ENCODE measurements around the gene DGKI. TPM values are rescaled to one million over a fixed set of nuclear protein-coding genes. Genes with fewer than 3 reads are reported as not detected.

DGKI gene
- total RNA-seq, 2 donors from 2014 or later: 0.04 to 0.64 TPM

- no peak overlapping the region for H3K9ac ChIP-seq (ENCODE audit: extremely low read depth, low read length, poor library complexity, severe bottlenecking)
- Mint-ChIP-seq H3K4me1 (peaks cover 4% of the 10 kb centered on the region), H3K27me3 (ENCODE audit: insufficient read depth) (peaks cover 12% of the 10 kb centered on the region), H3K4me3 (no peak overlapping the region), H3K27ac (no peak overlapping the region), H3K9me3 (no peaks in the 10 kb centered on the region), H3K36me3 (ENCODE audit: low read depth) (no peaks in the 10 kb centered on the region)
- TF ChIP-seq, protein P1, sequence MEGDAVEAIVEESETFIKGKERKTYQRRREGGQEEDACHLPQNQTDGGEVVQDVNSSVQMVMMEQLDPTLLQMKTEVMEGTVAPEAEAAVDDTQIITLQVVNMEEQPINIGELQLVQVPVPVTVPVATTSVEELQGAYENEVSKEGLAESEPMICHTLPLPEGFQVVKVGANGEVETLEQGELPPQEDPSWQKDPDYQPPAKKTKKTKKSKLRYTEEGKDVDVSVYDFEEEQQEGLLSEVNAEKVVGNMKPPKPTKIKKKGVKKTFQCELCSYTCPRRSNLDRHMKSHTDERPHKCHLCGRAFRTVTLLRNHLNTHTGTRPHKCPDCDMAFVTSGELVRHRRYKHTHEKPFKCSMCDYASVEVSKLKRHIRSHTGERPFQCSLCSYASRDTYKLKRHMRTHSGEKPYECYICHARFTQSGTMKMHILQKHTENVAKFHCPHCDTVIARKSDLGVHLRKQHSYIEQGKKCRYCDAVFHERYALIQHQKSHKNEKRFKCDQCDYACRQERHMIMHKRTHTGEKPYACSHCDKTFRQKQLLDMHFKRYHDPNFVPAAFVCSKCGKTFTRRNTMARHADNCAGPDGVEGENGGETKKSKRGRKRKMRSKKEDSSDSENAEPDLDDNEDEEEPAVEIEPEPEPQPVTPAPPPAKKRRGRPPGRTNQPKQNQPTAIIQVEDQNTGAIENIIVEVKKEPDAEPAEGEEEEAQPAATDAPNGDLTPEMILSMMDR (conservative IDR thresholded peaks at IDR 0.05): no peak
- H3K4me3 ChIP-seq (ENCODE audit: low read length): no peak overlapping the region
- 88% methylated on average over 1 of the region's 1 CpG; no CpG with 5 or more reads in 1 of the 2 experiments for WGBS, 2 experiments (ENCODE audit: insufficient coverage in 1 of 2, insufficient read length in 1 of 2)
- DNase-seq: no peak
- H3K27ac ChIP-seq (ENCODE audit: low read depth, low read length): no peak overlapping the region
- H3K27me3 ChIP-seq (ENCODE audit: control insufficient read depth, insufficient read depth, low read length, poor library complexity, severe bottlenecking): no peaks in the 10 kb centered on the region
- no peaks in the 10 kb centered on the region for H3K4me1 ChIP-seq (ENCODE audit: control insufficient read depth, insufficient read depth, low read length)
- no peaks in the 10 kb centered on the region for H3K9me3 ChIP-seq (ENCODE audit: control insufficient read depth, low read length)
- no peaks in the 10 kb centered on the region for H3K36me3 ChIP-seq (ENCODE audit: control insufficient read depth, insufficient read depth, low read length)
Observed at GRCh38 chr7:137390076-137390475, 456.7 kb downstream of the DGKI start.

GRCh38 chr7:137388916-137389315, 457.9 kb downstream of the DGKI start:
- Mint-ChIP-seq H3K27ac (no peak overlapping the region), H3K4me3 (no peak overlapping the region), H3K27me3 (ENCODE audit: insufficient read depth) (peaks cover 12% of the 10 kb centered on the region), H3K4me1 (peaks cover 4% of the 10 kb centered on the region), H3K36me3 (ENCODE audit: low read depth) (no peaks in the 10 kb centered on the region), H3K9me3 (no peaks in the 10 kb centered on the region)
- H3K4me1 ChIP-seq (ENCODE audit: control insufficient read depth, insufficient read depth, low read length): no peaks in the 10 kb centered on the region
- no peaks in the 10 kb centered on the region for H3K9me3 ChIP-seq (ENCODE audit: control insufficient read depth, low read length)
- TF ChIP-seq, protein P1 (conservative IDR thresholded peaks at IDR 0.05): no peak
- WGBS, 2 experiments (ENCODE audit: insufficient coverage in 1 of 2, insufficient read length in 1 of 2): 95% methylated on average over 1 of the region's 1 CpG; no CpG with 5 or more reads in 1 of the 2 experiments
- no peaks in the 10 kb centered on the region for H3K36me3 ChIP-seq (ENCODE audit: control insufficient read depth, insufficient read depth, low read length)
- no peak for DNase-seq
- no peak overlapping the region for H3K9ac ChIP-seq (ENCODE audit: extremely low read depth, low read length, poor library complexity, severe bottlenecking)
- H3K27ac ChIP-seq (ENCODE audit: low read depth, low read length): no peak overlapping the region
- no peak overlapping the region for H3K4me3 ChIP-seq (ENCODE audit: low read length)
- no peaks in the 10 kb centered on the region for H3K27me3 ChIP-seq (ENCODE audit: control insufficient read depth, insufficient read depth, low read length, poor library complexity, severe bottlenecking)

DNA sequence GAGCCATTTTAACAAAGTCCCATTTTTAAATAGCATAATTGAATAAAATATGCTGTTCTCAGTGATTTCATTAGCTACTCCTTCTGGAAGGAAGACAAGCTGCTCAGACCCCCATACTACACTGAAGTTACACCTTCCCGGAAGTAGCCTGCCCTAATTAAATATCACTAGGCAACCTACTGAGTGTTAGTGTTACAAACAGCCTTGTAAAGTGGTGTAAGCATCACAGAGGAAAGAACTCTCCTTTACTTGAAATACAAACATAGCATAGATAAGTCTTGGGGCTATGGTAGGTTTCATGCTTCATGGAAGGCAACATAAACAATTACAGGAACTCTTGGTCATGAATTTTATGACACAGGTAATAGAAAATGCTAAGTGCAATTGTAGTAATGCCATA, 459.8 kb downstream of the DGKI start:
- Histone ChIP-seq H3K4me1 (ENCODE audit: control insufficient read depth, insufficient read depth, low read length) (no peaks in the 10 kb centered on the region), H3K36me3 (ENCODE audit: control insufficient read depth, insufficient read depth, low read length) (no peaks in the 10 kb centered on the region), H3K4me3 (ENCODE audit: low read length) (no peak overlapping the region), H3K9me3 (ENCODE audit: control insufficient read depth, low read length) (no peaks in the 10 kb centered on the region), H3K27me3 (ENCODE audit: control insufficient read depth, insufficient read depth, low read length, poor library complexity, severe bottlenecking) (no peaks in the 10 kb centered on the region), H3K27ac (ENCODE audit: low read depth, low read length) (no peak overlapping the region), H3K9ac (ENCODE audit: extremely low read depth, low read length, poor library complexity, severe bottlenecking) (no peak overlapping the region)
- H3K27ac Mint-ChIP-seq: no peak overlapping the region
- H3K4me1 Mint-ChIP-seq: peaks cover 4% of the 10 kb centered on the region
- no peaks in the 10 kb centered on the region for H3K9me3 Mint-ChIP-seq
- WGBS, 2 experiments (ENCODE audit: insufficient coverage in 1 of 2, insufficient read length in 1 of 2): 25% methylated on average over 1 of the region's 1 CpG; no CpG with 5 or more reads in 1 of the 2 experiments
- TF ChIP-seq, protein P1 (conservative IDR thresholded peaks at IDR 0.05): no peak
- no peaks in the 10 kb centered on the region for H3K36me3 Mint-ChIP-seq (ENCODE audit: low read depth)
- H3K4me3 Mint-ChIP-seq: no peak overlapping the region
- peaks cover 12% of the 10 kb centered on the region for H3K27me3 Mint-ChIP-seq (ENCODE audit: insufficient read depth)
- DNase-seq: no peak
